Effector memory CD4-positive, alpha-beta T cell (primary cell): ENCODE results near the gene MSMP.

Experiments
- DNase-seq, 3 donors: peaks; one replicate each; pipeline ENCODE4 v3.0.0-alpha.2; 2020
- H3K27ac ChIP-seq: 2 replicates; pipeline ENCODE4 v1.7.0; 2013; ENCODE audit warnings: mild to moderate bottlenecking, low read length, moderate library complexity; ENCODE audit not compliant: insufficient read depth, poor library complexity, severe bottlenecking
- H3K27me3 ChIP-seq: replicated peaks from 2 replicates; pipeline ENCODE4 v1.7.0; 2013; ENCODE audit warnings: mild to moderate bottlenecking, low read length; ENCODE audit not compliant: insufficient read depth, control insufficient read depth, poor library complexity, severe bottlenecking
- H3K36me3 ChIP-seq: 2 replicates; pipeline ENCODE4 v1.7.0; 2013; ENCODE audit warnings: mild to moderate bottlenecking, low read length, moderate library complexity; ENCODE audit not compliant: control insufficient read depth, insufficient read depth
- H3K4me1 ChIP-seq: 2 replicates; pipeline ENCODE4 v1.7.0; 2013; ENCODE audit warnings: low read length, mild to moderate bottlenecking; ENCODE audit not compliant: control insufficient read depth, insufficient read depth, poor library complexity, severe bottlenecking
- H3K4me3 ChIP-seq: 2 replicates; pipeline ENCODE4 v1.7.0; 2013; ENCODE audit warnings: low read length, low read depth, mild to moderate bottlenecking; ENCODE audit not compliant: insufficient read depth, poor library complexity, severe bottlenecking
- H3K9me3 ChIP-seq: 2 replicates; pipeline ENCODE4 v1.7.0; 2013; ENCODE audit warnings: mild to moderate bottlenecking, low read length, moderate library complexity; ENCODE audit not compliant: control insufficient read depth

The MSMP gene

DNA sequence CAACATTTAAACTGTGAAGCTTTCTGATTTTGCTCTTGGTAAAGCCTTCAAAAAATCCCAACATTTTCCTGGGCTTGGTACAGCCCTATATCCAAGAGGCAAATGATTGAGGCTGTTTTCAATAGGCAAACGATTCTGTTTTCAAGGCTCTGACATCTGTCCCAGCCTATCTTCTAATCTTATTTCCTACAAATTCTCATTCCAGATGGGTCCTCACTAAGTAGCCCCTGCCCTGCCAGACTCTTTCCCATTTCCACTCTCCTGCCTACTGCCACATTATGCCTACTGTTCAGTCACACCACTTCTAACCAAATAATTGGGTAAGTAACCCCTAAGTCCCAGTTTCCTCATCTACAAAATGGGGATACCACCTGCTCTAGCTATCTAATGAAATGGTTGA lies 8.5 kb downstream of the MSMP start:
- Histone ChIP-seq H3K4me1 (peaks cover 36% of the 10 kb centered on the region), H3K36me3 (peaks cover 20% of the 10 kb centered on the region), H3K27ac (no peak overlapping the region), H3K9me3 (no peaks in the 10 kb centered on the region), H3K27me3 (no peaks in the 10 kb centered on the region), H3K4me3 (no peak overlapping the region)
- DNase-seq = no peak

- Histone ChIP-seq H3K9me3 (no peaks in the 10 kb centered on the region), H3K27me3 (no peaks in the 10 kb centered on the region), H3K4me1 (peaks cover 25% of the 10 kb centered on the region), H3K36me3 (peaks cover 31% of the 10 kb centered on the region), H3K27ac (no peak overlapping the region), H3K4me3 (no peak overlapping the region)
- DNase-seq = no peak
Measured at GRCh38 chr9:35743880-35744518, 10.1 kb downstream of the MSMP start.

GRCh38 chr9:35743452-35743851 lies 10.6 kb downstream of the MSMP start:
- peaks cover 25% of the 10 kb centered on the region for H3K4me1 ChIP-seq
- DNase-seq = no peak
- H3K36me3 ChIP-seq = peaks cover 37% of the 10 kb centered on the region
- no peaks in the 10 kb centered on the region for H3K27me3 ChIP-seq
- H3K9me3 ChIP-seq = no peaks in the 10 kb centered on the region
- H3K4me3 ChIP-seq = no peak overlapping the region
- no peak overlapping the region for H3K27ac ChIP-seq

- peaks cover 53% of the 10 kb centered on the region for H3K36me3 ChIP-seq
- no peak overlapping the region for H3K4me3 ChIP-seq
- no peak overlapping the region for H3K27ac ChIP-seq
- no peaks in the 10 kb centered on the region for H3K9me3 ChIP-seq
- no peaks in the 10 kb centered on the region for H3K27me3 ChIP-seq
- no peak for DNase-seq
- peaks cover 9% of the 10 kb centered on the region for H3K4me1 ChIP-seq
Measured at GRCh38 chr9:35741740-35742139, 12.3 kb downstream of the MSMP start.

GRCh38 chr9:35740243-35740642 lies 13.8 kb downstream of the MSMP start:
- Histone ChIP-seq H3K4me1 (no peaks in the 10 kb centered on the region), H3K27me3 (no peaks in the 10 kb centered on the region), H3K36me3 (peaks cover 65% of the 10 kb centered on the region), H3K27ac (no peak overlapping the region), H3K4me3 (no peak overlapping the region), H3K9me3 (no peaks in the 10 kb centered on the region)
- no peak for DNase-seq

- Histone ChIP-seq H3K27me3 (no peaks in the 10 kb centered on the region), H3K36me3 (peaks cover 56% of the 10 kb centered on the region), H3K27ac (no peak overlapping the region), H3K4me3 (no peak overlapping the region), H3K9me3 (no peaks in the 10 kb centered on the region), H3K4me1 (no peaks in the 10 kb centered on the region)
- no peak for DNase-seq
Measured at GRCh38 chr9:35738924-35739323, 15.2 kb downstream of the MSMP start.

DNA sequence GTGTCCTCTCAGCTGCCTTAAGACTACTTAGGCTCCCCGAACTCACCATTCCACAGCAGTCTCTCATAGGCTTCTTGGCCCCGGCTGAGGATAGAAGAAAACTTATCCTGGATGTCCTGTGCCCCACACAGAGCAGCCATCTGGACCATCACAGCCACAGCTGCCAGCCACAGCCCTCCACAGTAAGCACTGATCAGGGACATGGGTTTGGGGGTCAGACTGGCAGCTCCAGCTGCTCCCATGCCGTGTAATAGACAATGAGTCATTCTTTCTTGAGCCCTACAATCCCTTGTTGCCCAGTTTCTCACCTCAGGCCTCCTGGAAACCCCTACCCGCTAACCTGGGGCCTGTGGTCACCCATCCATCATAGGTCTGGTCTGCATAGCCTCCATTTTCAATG lies 15.9 kb downstream of the MSMP start:
- DNase-seq = no peak
- H3K4me3 ChIP-seq = no peak overlapping the region
- peaks cover 5% of the 10 kb centered on the region for H3K4me1 ChIP-seq
- H3K9me3 ChIP-seq = no peaks in the 10 kb centered on the region
- H3K27ac ChIP-seq = no peak overlapping the region
- peaks cover 49% of the 10 kb centered on the region for H3K36me3 ChIP-seq
- no peaks in the 10 kb centered on the region for H3K27me3 ChIP-seq

DNA sequence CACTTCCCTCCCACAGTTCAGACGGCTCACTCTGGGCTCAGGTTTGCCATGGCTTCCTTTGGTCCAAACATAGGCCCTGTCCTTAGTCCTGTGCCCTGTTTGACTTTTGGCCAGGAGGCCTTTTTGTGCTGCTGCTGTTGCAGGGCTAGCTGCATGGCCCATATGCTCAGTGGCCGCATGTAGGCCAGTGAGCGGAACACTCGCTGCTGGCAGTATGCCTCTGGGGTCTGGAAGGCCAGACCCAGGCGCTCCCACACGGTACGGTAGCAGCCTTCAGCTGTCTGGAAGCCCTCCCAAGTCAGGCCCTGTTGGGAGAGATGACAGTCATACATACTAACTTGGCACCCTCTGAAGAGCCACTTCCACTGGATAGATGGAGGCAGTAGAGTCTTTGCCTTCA lies 16.9 kb downstream of the MSMP start:
- no peak for DNase-seq
- H3K4me3 ChIP-seq = no peak overlapping the region
- peaks cover 8% of the 10 kb centered on the region for H3K4me1 ChIP-seq
- no peaks in the 10 kb centered on the region for H3K27me3 ChIP-seq
- no peaks in the 10 kb centered on the region for H3K9me3 ChIP-seq
- peaks cover 45% of the 10 kb centered on the region for H3K36me3 ChIP-seq
- no peak overlapping the region for H3K27ac ChIP-seq

DNA sequence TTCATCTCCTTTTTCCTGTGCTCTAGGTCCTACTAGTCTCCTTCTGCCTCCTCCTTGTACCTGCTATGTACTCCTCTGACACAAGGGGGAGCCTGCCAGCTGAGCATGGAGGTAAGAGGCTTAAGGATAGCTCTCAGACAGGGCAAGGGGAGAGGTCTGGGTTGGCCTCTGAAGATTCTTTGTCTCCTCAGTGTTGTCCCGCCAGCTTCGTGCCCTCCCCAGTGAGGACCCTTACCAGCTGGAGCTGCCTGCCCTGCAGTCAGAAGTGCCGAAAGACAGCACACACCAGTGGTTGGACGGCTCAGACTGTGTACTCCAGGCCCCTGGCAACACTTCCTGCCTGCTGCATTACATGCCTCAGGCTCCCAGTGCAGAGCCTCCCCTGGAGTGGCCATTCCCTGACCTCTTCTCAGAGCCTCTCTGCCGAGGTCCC lies 17.9 kb downstream of the MSMP start:
- no peaks in the 10 kb centered on the region for H3K9me3 ChIP-seq
- peaks cover 45% of the 10 kb centered on the region for H3K36me3 ChIP-seq
- peak overlapping the region; percentile 28 for H3K27ac ChIP-seq
- peak; percentile 22 to 48 (median 43) for DNase-seq
- H3K27me3 ChIP-seq = no peaks in the 10 kb centered on the region
- peaks cover 13% of the 10 kb centered on the region for H3K4me1 ChIP-seq
- no peak overlapping the region for H3K4me3 ChIP-seq

DNA sequence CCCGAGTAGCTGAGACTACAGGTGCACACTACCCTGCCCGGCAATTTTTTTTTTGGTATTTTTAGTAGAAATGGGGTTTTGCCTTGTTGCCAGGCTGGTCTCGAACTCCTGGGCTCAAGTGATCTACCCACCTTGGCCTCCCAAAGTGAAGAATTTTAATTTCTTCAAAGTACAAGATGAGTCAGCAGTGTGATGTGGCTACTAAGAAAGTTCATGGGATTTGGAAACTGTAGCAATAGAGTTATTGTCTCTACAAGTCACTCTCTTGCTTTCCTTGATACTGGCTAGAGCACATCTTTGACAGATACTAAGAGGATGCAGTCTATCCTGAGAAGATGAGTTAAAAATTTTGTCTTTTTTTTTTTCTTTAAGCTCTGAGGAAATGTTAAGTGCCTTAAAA lies 20.0 kb downstream of the MSMP start:
- no peak for DNase-seq
- Histone ChIP-seq H3K27me3 (no peaks in the 10 kb centered on the region), H3K4me3 (no peak overlapping the region), H3K9me3 (no peaks in the 10 kb centered on the region), H3K27ac (no peak overlapping the region), H3K36me3 (peaks cover 33% of the 10 kb centered on the region), H3K4me1 (peaks cover 33% of the 10 kb centered on the region)
